HS-27A (cell line): ENCODE data around the gene STX4.
A peak's percentile ranks its signal among the peaks of the same experiment; 100 is the strongest.

Experiments
- DNase-seq: peaks from one replicate; pipeline ENCODE4 v3.0.0-alpha.2; 2012; ENCODE audit warnings: low read depth, missing footprints

Gene STX4

DNA sequence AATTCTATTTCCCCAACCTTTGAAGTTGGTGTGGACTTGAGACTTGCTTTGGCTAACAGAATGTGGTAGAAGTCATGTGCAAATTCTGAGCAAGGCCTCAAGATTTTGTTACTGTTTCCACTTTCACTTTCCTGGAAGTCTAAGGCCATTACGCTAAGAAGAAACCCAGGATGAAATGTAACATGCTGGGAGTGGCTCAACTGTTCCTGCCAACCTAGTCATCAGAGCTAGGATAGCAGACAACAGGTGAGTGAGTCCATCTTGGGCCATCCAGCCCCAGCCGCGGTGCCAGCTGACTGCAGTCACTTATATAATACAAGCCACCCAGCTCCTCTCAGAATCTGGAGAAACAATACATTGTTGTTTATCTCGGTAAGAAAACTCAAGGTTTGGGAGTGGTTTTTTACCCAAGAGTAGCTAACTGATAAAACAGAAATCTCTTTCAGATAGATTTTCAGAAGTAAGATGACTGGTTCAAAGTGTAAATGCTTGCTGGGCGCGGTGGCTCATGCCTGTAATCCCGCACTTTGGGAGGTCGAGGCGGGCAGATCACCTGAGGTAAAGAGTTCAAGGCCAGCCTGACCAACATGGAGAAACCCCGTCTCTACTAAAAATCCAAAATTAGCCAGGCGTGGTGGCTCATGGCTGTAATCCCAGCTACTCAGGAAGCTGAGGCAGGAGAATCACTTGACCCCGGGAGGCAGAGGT lies 10.7 kb upstream of the STX4 start:
- no peak for DNase-seq

DNA sequence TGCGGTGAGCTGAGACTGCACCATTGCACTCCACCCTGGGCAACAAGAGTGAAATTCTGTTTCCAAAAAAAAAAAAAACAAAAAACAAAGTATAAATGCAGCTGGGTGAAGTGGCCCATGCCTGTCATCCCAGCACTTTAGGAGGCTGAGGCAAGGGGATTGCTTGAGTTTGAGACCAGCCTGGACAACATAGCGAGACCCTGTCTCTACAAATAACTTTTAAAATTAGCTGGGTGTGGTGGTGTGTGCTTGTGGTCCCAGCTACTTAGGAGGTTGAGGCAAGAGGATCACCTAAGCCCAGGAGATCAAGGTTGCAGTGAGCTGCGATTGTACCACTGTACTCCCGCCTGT lies 10.1 kb upstream of the STX4 start:
- DNase-seq = no peak

- no peak for DNase-seq
These were observed 9.6 kb upstream of the STX4 start for GRCh38 chr16:31023627-31024226.

GRCh38 chr16:31025339-31025738 lies 8.0 kb upstream of the STX4 start:
- DNase-seq = no peak

GRCh38 chr16:31029272-31029671 lies 4.1 kb upstream of the STX4 start:
- DNase-seq = no peak

GRCh38 chr16:31031276-31031675 lies 2.1 kb upstream of the STX4 start:
- no peak for DNase-seq

GRCh38 chr16:31033709-31034492 lies 543 bp downstream of the STX4 start:
- no peak for DNase-seq

DNA sequence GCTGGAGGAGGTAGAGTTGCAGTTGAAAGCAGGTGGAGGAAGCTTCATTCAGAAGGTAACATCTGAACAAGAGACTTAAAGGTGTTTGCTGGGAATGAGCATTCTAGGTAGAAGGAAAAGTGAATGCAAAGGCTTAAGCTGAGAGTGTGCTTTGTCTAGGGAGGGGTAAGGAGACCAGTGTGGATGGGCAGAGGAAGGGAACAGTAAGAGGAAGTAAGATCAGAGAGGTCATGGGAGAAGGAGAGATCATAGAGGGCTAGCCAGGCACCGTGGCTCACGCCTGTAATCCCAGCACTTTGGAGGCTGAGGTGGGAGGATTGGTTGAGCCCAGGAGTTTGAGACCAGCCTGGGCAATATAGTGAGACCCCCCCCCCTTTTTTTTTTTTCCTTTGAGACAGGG lies 3.3 kb downstream of the STX4 start:
- no peak for DNase-seq

DNA sequence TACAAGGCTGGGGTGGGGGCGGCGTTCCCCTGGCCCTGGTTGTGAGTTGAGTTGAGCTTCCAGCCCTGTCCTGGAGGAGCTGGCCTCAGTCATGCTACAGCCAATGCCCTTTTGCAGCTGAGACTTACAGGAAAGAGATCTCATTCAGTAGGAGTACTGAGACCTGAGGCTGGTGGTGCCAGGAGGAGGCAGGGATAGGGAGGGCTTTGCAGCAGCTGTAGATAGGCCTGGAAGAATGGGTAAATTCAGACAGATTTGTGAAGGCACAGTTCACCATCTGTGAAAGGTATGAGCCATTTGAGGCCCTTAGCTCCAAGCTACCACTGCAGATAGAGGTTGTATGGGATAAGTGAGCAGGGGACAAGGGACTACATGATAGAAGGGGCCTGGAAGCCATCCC lies 5.6 kb downstream of the STX4 start:
- DNase-seq = no peak

GRCh38 chr16:31042866-31043265 lies 9.5 kb downstream of the STX4 start:
- DNase-seq = no peak

DNA sequence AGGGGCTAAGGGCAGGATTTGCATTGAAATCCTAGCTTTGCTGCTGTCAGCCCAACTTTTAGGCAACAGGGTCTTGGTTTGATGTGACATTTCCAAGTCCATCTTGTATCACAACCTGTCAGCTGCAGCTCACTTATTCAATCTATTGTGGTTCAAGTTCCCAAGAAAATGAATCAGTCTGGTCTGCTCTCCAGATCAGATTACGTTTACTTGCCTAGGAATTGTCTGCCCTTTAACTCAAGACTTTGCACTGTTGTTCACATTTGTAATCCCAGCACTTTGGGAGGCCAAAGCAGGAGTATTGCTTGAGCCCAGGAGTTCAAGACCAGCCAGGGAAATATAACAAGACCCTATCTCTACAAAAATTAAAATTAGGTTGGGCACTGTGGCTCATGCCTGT lies 10.0 kb downstream of the STX4 start:
- DNase-seq = no peak

DNA sequence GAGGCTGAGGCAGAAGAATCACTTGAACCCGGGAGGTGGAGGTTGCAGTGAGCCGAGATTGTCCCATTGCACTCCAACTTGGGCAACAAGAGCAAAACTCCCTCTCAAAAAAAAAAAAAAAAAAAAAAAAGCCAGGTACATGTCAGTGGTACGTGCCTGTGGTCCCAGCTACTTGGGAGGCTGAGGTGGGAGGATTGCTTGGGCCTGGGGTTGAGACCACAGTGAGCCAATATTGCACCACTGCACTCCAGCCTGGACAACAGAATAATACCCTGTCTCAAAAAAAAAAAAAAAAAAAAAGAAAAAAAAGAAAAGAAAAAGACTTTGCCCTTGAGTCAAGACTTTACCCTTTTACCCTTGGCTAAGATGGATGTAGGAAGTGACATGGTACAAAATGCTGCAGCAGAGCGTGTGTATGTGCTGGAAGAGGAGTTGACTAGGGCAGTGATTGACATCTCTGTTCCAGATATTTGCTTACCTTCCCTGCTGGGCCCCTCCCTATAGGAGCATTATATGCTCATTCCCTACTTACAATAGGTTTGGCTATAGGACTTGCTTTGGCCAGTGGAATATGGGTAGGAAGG lies 10.6 kb downstream of the STX4 start:
- no peak for DNase-seq

DNA sequence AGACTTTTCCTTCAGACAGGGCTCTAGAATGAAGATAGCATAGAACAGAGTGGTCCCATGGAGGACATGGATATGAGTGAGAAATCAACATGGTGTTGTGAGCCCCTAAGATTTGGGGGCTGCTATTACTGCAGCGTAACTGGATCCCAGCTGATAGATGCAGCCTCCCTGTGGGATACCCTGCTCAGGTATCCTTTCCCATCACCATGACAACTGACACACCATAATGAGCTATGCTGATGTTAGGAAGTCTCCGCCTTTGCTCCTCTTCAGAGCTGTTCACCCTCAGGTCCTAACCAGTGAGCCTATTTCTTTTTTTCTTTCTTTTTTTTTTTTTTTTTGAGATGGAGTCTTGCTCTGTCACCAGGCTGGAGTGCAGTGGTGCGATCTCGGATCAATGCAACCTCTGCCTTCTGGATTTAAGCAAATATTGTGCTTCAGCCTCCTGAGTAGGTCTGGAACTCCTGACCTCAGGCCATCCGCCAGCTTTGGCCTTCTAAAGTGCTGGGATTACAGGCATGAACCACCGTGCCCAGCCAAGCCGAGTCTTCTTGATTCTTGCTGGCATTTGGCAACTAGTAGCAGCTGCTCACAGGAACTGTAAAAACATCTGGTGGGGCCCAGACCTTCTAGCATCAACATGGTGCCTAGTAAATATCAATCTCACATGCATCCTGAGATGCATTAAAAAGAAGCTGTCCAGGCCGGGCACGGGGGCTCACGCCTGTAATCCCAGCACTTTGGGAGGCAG lies 17.1 kb downstream of the STX4 start:
- DNase-seq = no peak

DNA sequence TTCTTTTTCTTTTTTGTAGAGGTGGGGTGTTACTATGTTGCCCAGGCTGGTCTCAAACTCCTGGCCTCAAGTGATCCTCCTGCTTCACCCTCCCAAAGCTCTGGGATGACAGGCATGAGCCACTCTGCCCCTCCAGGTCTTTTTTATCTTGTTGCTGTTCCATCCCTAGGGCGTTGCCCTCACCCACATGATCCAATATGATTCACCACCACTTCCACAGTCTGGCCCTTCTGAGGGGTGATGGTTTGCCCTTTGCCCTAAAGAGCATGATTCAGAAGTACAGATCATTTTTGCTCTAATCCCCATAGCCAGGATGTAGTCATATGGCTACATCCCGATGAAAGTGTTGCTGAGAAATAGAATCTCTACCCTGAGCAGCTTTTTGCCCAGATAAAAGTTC lies 18.8 kb downstream of the STX4 start:
- peak; percentile 89 for DNase-seq

- DNase-seq = no peak
These were observed 22.3 kb downstream of the STX4 start for GRCh38 chr16:31055613-31056012.

DNA sequence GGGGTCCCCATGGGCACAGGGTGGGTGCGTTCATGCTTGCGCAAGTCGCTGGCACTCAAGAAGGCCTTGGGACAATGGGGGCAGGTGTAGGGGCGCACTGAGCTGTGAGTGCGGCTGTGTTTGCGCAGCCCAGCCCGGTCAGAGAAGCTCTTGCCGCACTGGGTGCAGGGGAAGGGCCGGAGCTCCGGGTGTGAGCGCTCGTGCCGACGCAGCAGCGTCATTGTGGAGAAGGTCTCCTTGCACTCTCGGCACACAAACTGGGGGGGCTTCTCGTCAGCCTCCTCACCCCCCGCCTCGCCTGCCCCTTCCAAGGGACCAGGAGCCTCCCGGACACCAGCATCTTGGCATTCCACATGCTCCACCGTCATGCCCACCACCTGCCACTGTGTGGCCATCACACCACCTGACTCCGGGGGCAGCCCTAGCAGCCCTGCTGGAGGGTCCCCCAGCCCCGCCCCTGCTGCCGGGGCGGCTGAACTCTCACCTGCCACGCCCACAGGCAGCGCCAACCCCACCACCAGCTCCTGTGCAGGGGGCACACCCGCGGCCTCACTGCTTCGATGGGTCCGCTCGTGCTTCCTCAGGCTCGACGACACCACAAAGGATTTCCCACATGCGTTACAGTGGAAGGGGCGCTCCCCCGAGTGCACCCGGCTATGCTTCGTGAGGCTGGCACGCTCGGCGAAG lies 27.9 kb downstream of the STX4 start:
- no peak for DNase-seq

DNA sequence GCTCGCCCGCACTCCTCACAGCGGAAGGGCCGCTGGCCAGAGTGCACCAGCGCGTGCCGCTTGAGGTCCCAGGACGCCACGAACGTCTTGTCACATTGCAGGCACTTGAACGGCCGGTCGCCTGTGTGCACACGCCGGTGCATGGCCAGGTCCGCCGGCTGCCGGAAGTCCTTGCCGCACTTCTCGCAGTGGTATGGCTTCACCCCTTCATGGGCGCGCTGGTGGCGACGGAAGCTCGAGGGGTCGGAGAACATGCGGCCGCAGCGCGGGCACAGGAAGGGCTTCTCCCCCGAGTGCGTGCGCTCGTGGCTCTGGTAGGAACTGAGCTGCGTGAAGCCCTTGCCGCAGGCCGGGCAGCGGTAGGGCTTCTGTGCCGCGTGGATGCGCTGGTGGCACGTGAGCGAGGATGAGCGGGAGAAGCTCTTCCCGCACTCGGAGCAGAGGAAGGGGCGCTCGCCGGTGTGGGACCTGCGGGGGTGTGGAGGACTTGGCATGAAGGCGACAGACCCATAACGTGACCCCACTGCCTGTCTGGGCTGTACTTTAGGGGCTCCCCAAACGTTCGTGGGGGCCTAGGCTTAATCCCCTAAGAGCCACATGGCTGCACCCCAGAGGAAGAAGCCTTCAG lies 28.6 kb downstream of the STX4 start:
- no peak for DNase-seq

- no peak for DNase-seq
These were observed 30.1 kb downstream of the STX4 start for GRCh38 chr16:31063495-31063842.

GRCh38 chr16:31063843-31064611 lies 30.7 kb downstream of the STX4 start:
- no peak for DNase-seq

GRCh38 chr16:31064882-31065461 lies 31.6 kb downstream of the STX4 start:
- DNase-seq = peak; percentile 90
